Heart left ventricle (tissue), 16 donors: Measurements from ENCODE around the gene PLSCR1. TPM values are rescaled to one million over a fixed set of nuclear protein-coding genes. Genes with fewer than 3 reads are reported as not detected.

Source experiments
- ATAC-seq, 4 donors: fragments of 200-7000 bp; cut with Tn5 transposase; one replicate each; pipeline ENCODE4 v1.9.1; 2020 to 2022; ENCODE audit warnings: moderate library complexity in 4 of 4, mild to moderate bottlenecking in 3 of 4, moderate number of reproducible peaks in 1 of 4
- DNase-seq, 5 donors: peaks; one replicate each; pipeline ENCODE4 v3.0.0-alpha.2; 2020
- H3K27ac ChIP-seq, 12 donors: fragments of 200-600 bp; sonication (generic) in 4 of 12; one replicate each; pipeline versions ENCODE4 v1.5.0 to v1.8.0; 2016 to 2022; ENCODE audit warnings: mild to moderate bottlenecking in 2 of 12
- H3K27me3 ChIP-seq, 9 donors: fragments of 200-600 bp; sonication (generic) in 2 of 9; one replicate each; pipeline versions ENCODE4 v1.5.1 to v1.8.0; 2016 to 2022; ENCODE audit warnings: mild to moderate bottlenecking in 3 of 9
- H3K36me3 ChIP-seq, 9 donors: fragments of 200-600 bp; sonication (generic) in 2 of 9; one replicate each; pipeline versions ENCODE4 v1.5.0 to v1.8.0; 2018 to 2022; ENCODE audit warnings: mild to moderate bottlenecking in 2 of 9
- H3K4me1 ChIP-seq, 12 donors: fragments of 200-600 bp; sonication (generic) in 4 of 12; one replicate each; pipeline versions ENCODE4 v1.5.0 to v1.8.0; 2016 to 2022; ENCODE audit warnings: mild to moderate bottlenecking in 3 of 12
- H3K4me3 ChIP-seq, 12 donors: fragments of 200-600 bp; sonication (generic) in 4 of 12; one replicate each; pipeline versions ENCODE4 v1.5.0 to v1.8.0; 2017 to 2022; ENCODE audit warnings: mild to moderate bottlenecking in 9 of 12, moderate library complexity in 4 of 12
- H3K9me3 ChIP-seq, 12 donors: fragments of 200-600 bp; sonication (generic) in 4 of 12; one replicate each; pipeline versions ENCODE4 v1.5.0 to v1.8.0; 2016 to 2022; ENCODE audit warnings: mild to moderate bottlenecking in 1 of 12
- POLR2A ChIP-seq, 2 donors: fragments of 450-650 bp; IDR thresholded peaks; one replicate each; pipeline ENCODE4 v1.6.1; 2017; ENCODE audit warnings: antibody characterized with exemption in 2 of 2, mild to moderate bottlenecking in 2 of 2, moderate library complexity in 2 of 2
- WGBS, 4 donors: extraction: QIAGEN DNeasy Blood & Tissue Kit in 2 of 4; methylation state at CpG; one replicate each; pipeline versions ENCODE4 v1.1.5 to v1.1.7; 2013 to 2018; 5-methylcytosine and 5-hydroxymethylcytosine counted together
- intact Hi-C, 10 donors: fragments of 100-400 bp; cut with DNase I; formaldehyde crosslinking; loops; one replicate each; pipeline versions ENCODE4 v1.11.1 to v1.14.2; 2022
- polyA plus RNA-seq, 2 donors: library from polyadenylated mRNA; stranded (reverse); fragments of 200-250 nt; gene quantifications; one replicate each; pipeline ENCODE4 v1.2.3, GENCODE V29; 2013
- total RNA-seq, 9 donors: library from RNA; depleted of rRNA in 2 of 9; stranded (reverse); fragments of >200 nt in 2 of 9; fragmentation: NEBNext Ultra II Directional in 3 of 9; extraction: Animal tissue kit (Norgen Biotek cat#: 25700) in 3 of 9; gene quantifications; one replicate each; pipeline versions ENCODE4 v1.1.0 to v1.2.4, GENCODE V29; 2016 to 2023
- TF ChIP-seq, protein P1 (sequence below), 12 donors: fragments of 200-600 bp; sonication (generic) in 4 of 12; IDR thresholded peaks; one replicate each; pipeline versions ENCODE4 v1.5.0 to v1.8.0; 2018 to 2022; ENCODE audit warnings: antibody characterized with exemption in 12 of 12, mild to moderate bottlenecking in 5 of 12
- donor health status: ischemic (EF 13 %, LVEDD 7.1; RV severe dilation, severe dysfunction).
- donor health status: healthy with polysubstance abuse.
- donor health status: DM: no; HTN: yes; CAD: no.
- donor health status: DM: no; HTN: no; CAD: no.
- donor health status: ischemic (EF 25% LVEDD 6.9; RV normal size, moderate dysfunction).
- donor health status: ischemic (EF 25% LVEDD 5.7; RV mildly dilated, moderate dysfunction).
- donor health status: healthy.
- donor health status: DM: yes; HTN: yes; CAD: no.
- donor health status: ischemic (EF 35%, LVEDD 5.7; RV mildly dilated, moderate dysfunction).
- donor health status: nonischemic (EF 11% LVEDD 7.7; RV severe dilation, severe dysfunction).
- donor health status: DM: yes; HTN: yes; CAD: no.
- donor health status: PGD.
- donor health status: ischemic (EF 29% LVEDD 5.4; RV normal size, mild dysfunction).
- donor health status: nonischemic (EF 23%, LVEDD 6.1; RV moderate dilation, normal function).

Gene PLSCR1
- total and polyA plus RNA-seq, 11 donors: 6.9 to 113 (median 25.8) TPM

- no peak for TF ChIP-seq POLR2A (IDR thresholded peaks at IDR 0.05)
- TF ChIP-seq, protein P1, sequence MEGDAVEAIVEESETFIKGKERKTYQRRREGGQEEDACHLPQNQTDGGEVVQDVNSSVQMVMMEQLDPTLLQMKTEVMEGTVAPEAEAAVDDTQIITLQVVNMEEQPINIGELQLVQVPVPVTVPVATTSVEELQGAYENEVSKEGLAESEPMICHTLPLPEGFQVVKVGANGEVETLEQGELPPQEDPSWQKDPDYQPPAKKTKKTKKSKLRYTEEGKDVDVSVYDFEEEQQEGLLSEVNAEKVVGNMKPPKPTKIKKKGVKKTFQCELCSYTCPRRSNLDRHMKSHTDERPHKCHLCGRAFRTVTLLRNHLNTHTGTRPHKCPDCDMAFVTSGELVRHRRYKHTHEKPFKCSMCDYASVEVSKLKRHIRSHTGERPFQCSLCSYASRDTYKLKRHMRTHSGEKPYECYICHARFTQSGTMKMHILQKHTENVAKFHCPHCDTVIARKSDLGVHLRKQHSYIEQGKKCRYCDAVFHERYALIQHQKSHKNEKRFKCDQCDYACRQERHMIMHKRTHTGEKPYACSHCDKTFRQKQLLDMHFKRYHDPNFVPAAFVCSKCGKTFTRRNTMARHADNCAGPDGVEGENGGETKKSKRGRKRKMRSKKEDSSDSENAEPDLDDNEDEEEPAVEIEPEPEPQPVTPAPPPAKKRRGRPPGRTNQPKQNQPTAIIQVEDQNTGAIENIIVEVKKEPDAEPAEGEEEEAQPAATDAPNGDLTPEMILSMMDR (IDR thresholded peaks at IDR 0.05): no peak
- 87 to 94% (median 89%) methylated on average over 1 of the region's 1 CpG for WGBS, 4 donors
- no peak for DNase-seq
- Histone ChIP-seq H3K36me3 (peaks cover 0 to 4% (median 0%) of the 10 kb centered on the region in 9 donors), H3K4me3 (no peak overlapping the region), H3K9me3 (no peaks in the 10 kb centered on the region), H3K27ac (peak overlapping the region in 10 of 12 donors; percentile 38 to 80 (median 62)), H3K4me1 (peaks cover 0 to 45% (median 12%) of the 10 kb centered on the region in 12 donors), H3K27me3 (no peaks in the 10 kb centered on the region)
- intact Hi-C loops: loop anchor here in 5 of 10 donors (2.0 to 5.0 kb wide), 2 partner anchors 35 to 37 kb away; partner anchors contain the start of gene PLSCR1 (in 5 of the 5)
- no peak for ATAC-seq
Observed at GRCh38 chr3:146507331-146508120, 36.9 kb downstream of the PLSCR1 start.

GRCh38 chr3:146505516-146505915 lies 38.9 kb downstream of the PLSCR1 start:
- Histone ChIP-seq H3K36me3 (no peaks in the 10 kb centered on the region), H3K27ac (peak overlapping the region in 1 of 12 donors; percentile 79), H3K27me3 (no peaks in the 10 kb centered on the region), H3K9me3 (no peaks in the 10 kb centered on the region), H3K4me1 (peaks cover 0 to 45% (median 12%) of the 10 kb centered on the region in 12 donors), H3K4me3 (no peak overlapping the region)
- no peak for DNase-seq
- 94 to 98% (median 97%) methylated on average over 1 of the region's 1 CpG for WGBS, 4 donors
- intact Hi-C loops: loop anchor here in 4 of 10 donors (5.0 kb wide), 1 partner anchor 37 kb away; the partner anchor contains the start of gene PLSCR1 (in 4 of the 4)
- ATAC-seq: no peak
- no peak for TF ChIP-seq POLR2A (IDR thresholded peaks at IDR 0.05)
- TF ChIP-seq, protein P1 (IDR thresholded peaks at IDR 0.05): no peak

DNA sequence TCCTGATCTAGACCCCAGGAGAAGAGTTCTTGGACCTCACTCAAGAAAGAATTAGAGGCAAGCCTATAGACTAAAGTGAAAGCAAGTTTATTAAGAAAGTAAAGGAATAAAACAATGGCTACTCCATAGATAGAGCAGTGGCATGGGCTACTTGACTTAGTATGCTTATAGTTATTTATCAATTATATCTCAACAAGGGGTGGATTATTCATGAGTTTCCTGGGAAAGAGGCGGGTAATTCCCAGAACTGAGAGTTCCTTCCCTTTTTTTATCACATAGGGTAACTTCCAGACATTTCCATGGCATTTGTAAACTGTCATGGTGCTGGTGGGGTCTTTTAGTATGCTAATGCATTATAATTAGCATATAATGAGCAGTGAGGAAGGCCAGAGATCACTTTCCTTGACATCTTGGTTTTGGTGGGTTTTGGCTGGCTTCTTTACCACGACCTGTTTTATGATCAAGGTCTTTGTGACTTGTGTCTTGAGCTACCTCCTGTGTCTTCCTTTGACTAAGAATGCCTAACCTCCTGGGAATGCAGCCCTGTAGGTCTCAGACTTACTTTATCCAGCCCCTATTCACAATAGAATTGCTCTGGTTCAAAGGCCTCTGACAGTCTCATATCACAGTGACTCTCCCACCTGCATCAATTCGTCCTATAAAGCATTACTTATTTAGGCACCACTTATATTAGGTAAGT lies 39.8 kb downstream of the PLSCR1 start:
- ATAC-seq: no peak
- no peak for DNase-seq
- Histone ChIP-seq H3K36me3 (no peaks in the 10 kb centered on the region), H3K27ac (peak overlapping the region in 1 of 12 donors; percentile 30), H3K9me3 (no peaks in the 10 kb centered on the region), H3K27me3 (no peaks in the 10 kb centered on the region), H3K4me1 (peaks cover 0 to 45% (median 12%) of the 10 kb centered on the region in 12 donors), H3K4me3 (no peak overlapping the region)
- intact Hi-C loops: loop anchor here in 4 of 10 donors (5.0 kb wide), 1 partner anchor 38 kb away; the partner anchor contains the start of gene PLSCR1 (in 4 of the 4)
- TF ChIP-seq, protein P1 (IDR thresholded peaks at IDR 0.05): no peak
- no peak for TF ChIP-seq POLR2A (IDR thresholded peaks at IDR 0.05)
- 51 to 69% (median 64%) methylated on average over 3 of the region's 3 CpGs for WGBS, 4 donors
